ENCODE data around the gene TENM3.
A peak's percentile ranks its signal among the peaks of the same experiment; 100 is the strongest.

TENM3 gene

GRCh38 chr4:182829196-182829595 is 586.0 kb downstream of the TENM3 start:
- DNase-seq, result no peak

- DNase-seq, result no peak
Measured at GRCh38 chr4:182831376-182831775, 588.2 kb downstream of the TENM3 start.

DNA sequence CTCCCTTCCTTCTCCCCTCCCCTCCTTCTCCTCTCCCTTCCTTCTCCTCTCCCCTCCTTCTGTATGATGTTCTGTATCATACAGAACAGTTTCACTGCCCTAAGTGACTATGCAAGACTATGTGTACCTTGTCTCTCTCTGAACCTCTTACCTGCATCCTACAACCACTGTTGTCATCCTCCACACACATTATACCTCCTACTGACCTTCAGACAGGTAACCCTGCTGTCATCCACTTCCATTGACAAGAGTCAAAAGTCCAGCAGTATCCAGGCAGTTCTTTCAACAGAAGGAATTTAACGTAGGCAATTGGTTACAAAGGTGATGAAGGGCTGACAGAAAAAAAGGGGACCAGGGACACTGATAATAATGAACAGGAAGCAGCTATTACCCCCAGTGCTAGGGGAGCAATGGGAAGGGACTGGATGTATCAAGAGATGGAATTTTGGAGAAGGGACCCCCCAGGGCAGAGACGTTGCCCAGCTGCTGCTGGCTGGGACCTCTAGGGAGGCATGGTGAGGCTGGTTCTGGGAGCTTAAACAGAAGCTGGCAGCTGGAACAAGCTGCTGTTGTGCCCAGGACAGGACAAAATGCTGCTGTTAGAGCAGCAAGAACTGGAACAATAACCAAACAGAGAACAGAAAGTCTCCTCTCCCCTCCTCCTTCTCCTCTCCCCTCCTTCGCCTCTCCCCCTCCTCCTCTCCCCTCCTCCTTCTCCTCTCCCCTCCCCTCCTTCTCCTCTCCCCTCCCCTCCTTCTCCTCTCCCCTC is 589.3 kb downstream of the TENM3 start:
- peak; percentile 3 to 26 for DNase-seq

GRCh38 chr4:182835006-182835740 is 592.0 kb downstream of the TENM3 start:
- DNase-seq, result no peak

GRCh38 chr4:182837831-182838230 is 594.6 kb downstream of the TENM3 start:
- DNase-seq, result no peak

DNA sequence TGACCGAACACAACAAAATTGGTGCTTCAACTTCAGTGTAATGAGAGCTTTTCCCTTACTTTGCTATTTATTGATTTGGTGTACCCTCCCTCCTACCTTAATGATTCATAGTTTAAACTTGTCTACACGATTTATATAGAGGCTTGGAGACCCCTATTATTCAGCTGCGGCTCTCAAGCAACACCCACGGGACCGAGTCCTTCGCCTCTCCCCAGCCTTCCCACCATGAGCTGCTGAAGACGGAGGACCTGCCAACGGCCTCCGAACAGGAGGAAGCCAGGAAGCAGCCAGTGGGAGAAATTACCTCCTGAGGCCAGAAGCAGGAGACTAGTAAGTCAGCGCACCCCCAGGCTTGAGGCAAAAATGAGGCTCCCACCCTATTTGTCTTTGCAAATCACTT is 595.3 kb downstream of the TENM3 start:
- no peak for DNase-seq

GRCh38 chr4:182839256-182839655 is 596.1 kb downstream of the TENM3 start:
- DNase-seq, result no peak

DNA sequence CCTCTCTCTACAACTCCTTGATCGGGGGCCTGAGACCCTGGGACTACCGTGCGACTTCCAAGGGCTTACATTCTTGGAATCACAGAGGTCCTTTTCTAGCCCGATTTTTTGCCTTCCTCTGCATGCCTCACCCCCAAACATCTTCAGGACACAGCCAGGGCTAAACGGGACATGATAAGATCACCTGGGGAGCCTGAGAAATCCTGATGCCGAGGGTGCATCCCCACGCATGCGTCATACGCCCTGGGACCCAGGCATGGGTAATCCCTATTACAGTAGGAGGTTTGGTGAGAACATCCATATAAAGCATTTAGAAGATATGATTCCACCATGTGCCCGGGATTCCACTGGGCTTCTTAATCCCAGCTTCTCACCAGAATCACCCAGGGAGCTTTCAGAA is 596.9 kb downstream of the TENM3 start:
- no peak for DNase-seq

GRCh38 chr4:182842104-182842600 is 599.0 kb downstream of the TENM3 start:
- no peak for DNase-seq

DNA sequence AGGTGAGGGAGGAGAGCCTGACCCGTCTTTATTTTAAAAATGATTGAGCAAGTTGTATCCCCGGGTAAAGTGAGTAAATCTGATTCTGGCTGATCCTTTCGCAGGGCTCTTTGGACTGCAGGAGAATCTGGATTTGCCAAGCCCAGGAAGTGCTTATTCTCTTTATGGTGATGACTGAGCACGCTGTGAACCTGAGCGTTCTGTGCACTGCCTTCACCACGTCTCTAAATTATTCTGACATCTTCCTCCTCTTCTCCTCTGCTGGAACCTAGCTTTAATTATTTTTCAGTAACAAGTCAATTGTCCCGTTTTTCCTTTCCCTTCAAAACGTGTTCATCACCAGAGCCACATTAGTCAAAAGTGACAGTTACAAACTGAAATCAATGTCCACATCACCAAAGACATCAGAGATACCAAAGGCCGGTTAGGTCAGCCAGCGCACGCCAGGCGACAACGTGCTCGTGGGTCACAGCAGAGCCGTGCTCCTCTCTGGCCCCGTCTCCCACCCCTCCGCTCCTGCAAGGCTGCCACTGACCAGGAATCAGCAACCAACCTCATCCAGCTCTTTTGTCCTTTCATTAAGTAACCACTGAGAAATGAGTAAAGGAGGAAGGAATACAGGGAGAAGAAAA is 599.7 kb downstream of the TENM3 start:
- DNase-seq, result no peak

DNA sequence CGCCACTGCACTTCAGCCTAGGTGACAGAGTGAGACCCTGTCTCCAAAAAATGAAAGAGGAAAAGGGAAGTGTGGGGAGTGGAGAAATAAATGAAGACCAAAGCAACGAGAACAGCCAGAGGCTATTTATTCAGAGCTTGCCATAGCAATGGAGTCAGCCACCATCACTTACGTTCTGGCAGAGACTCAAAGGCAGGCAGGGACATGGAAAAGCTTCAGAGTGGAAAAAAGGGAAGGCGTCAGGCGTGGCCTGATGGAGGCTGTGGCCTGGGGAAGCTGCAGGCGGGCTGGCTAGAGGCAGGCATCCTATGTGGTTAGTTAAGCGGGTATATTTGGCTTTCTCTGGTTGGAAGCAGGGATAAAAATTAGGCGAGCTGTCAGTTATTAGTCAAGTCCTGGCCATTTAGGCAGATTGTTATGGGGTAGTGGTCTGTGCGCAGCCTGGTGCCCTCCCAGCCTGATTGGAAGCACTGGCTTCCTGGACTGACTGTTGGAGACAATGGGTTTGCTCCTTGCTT is 600.7 kb downstream of the TENM3 start:
- no peak for DNase-seq

DNA sequence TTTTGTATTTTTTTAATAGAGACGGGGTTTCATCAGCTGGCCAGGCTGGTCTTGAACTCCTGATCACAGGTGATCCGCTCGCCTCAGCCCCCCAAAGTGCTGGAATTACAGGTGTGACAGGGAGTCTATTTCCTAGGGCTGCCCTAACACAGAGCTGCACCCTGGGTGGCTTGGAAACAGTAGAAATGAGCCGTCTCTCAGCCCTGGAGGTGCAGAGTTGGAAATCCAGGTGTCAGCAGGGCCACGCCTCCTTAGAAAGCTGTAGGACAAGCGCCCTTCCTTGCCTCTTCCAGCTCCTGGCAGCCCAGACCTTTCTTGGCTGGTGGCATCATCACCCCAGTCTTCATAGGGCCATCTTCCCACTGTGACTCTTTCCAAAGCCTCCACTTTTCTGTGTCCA is 602.4 kb downstream of the TENM3 start:
- no peak for DNase-seq

DNA sequence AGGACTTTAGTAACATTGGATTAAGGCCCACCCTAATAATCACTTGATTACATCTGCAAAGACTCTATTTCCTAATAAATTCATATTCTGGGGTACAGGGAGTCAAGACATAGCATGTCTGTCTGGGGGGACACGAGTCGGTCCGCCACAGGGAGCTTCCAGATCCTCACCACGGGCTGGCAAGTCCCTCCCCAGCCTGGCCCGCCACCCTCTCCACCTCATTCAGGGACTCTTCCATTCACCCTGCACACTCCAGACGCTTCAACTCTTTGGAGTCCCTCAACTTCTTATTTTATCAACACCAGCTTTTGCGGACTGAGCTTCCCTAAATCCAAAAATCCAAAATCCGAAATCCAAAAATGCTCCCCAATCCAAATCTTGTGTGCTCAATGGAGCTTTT is 602.8 kb downstream of the TENM3 start:
- DNase-seq, result no peak

GRCh38 chr4:182847576-182848450 is 604.6 kb downstream of the TENM3 start:
- no peak for DNase-seq

GRCh38 chr4:182848685-182849084 is 605.5 kb downstream of the TENM3 start:
- DNase-seq, result no peak
